H1 (cell line): ENCODE data around the gene THOP1. TPM values are rescaled to one million over a fixed set of nuclear protein-coding genes. Genes with fewer than 3 reads are reported as not detected.

Experiments
- CTCF ChIA-PET: fragments of 300-600 bp; sonication (Branson Sonifier 250); formaldehyde crosslinking; loops from one replicate; lab custom pipeline; 2021; ENCODE audit not compliant: partially characterized antibody; lab: Charles Lee
- POLR2A ChIA-PET: fragments of 300-600 bp; sonication (Branson Sonifier 250); formaldehyde crosslinking; loops from one replicate; lab custom pipeline; 2021; ENCODE audit warnings: inconsistent platforms; ENCODE audit not compliant: partially characterized antibody; lab: Charles Lee
- DNase-seq, 2 experiments: peaks; one replicate each; pipeline versions ENCODE4 v3.0.0 to v3.0.0-alpha.2; 2010 to 2022; ENCODE audit warnings: low spot score in 2 of 2, low read depth in 1 of 2, mixed read lengths in 1 of 2
- FAIRE-seq: peaks from 2 replicates; lab custom pipeline; 2011; peaks lifted over from hg19 to GRCh38; lab: Jason Lieb, UNC
- H2AFZ ChIP-seq: 2 replicates; pipeline ENCODE4 v1.8.1; 2012; ENCODE audit warnings: low read length, inconsistent platforms
- H2AK5ac ChIP-seq: 2 replicates; pipeline ENCODE4 v1.6.1; 2013; ENCODE audit warnings: low read depth, low read length
- H2BK120ac ChIP-seq: replicated peaks from 2 replicates; pipeline ENCODE3; 2013; ENCODE audit warnings: low read depth, low read length, inconsistent platforms
- H2BK12ac ChIP-seq: 2 replicates; pipeline ENCODE4 v1.6.1; 2013; ENCODE audit warnings: low read depth, low read length
- H2BK15ac ChIP-seq: 2 replicates; pipeline ENCODE4 v1.6.1; 2013; ENCODE audit warnings: low read length
- H2BK20ac ChIP-seq: 2 replicates; pipeline ENCODE4 v1.6.1; 2013; ENCODE audit warnings: low read length
- H2BK5ac ChIP-seq: 2 replicates; pipeline ENCODE4 v1.6.1; 2013; ENCODE audit warnings: low read depth, low read length
- H3K14ac ChIP-seq: 2 replicates; pipeline ENCODE4 v1.6.1; 2013; ENCODE audit warnings: inconsistent platforms; ENCODE audit not compliant: insufficient read length
- H3K18ac ChIP-seq: 2 replicates; pipeline ENCODE4 v1.6.1; 2013; ENCODE audit warnings: low read length; ENCODE audit errors: extremely low read depth
- H3K23ac ChIP-seq: 2 replicates; pipeline ENCODE4 v1.6.1; 2013; ENCODE audit warnings: inconsistent platforms; ENCODE audit not compliant: insufficient read length
- H3K23me2 ChIP-seq: 2 replicates; pipeline ENCODE4 v1.6.1; 2013; ENCODE audit warnings: low read depth, low read length
- H3K27ac ChIP-seq: 2 replicates; pipeline ENCODE4 v1.6.1; 2011; ENCODE audit warnings: low read depth, low read length, inconsistent platforms
- H3K27me3 ChIP-seq, 4 experiments: replicated peaks in 1 of 4; 1 replicate in 1 of 4; 2 replicates in 3 of 4; pipeline versions ENCODE4 v1.6.1 to v1.8.1; 2011 to 2013; ENCODE audit warnings: low read length in 3 of 4, mild to moderate bottlenecking in 3 of 4, inconsistent platforms in 2 of 4, mixed read lengths in 2 of 4, moderate library complexity in 1 of 4; ENCODE audit not compliant: control insufficient read depth in 3 of 4, insufficient read depth in 3 of 4; ENCODE audit errors: extremely low read depth in 1 of 4
- H3K36me3 ChIP-seq, 4 experiments: 2 replicates each; pipeline versions ENCODE4 v1.6.1 to v1.8.1; 2011 to 2013; ENCODE audit warnings: mild to moderate bottlenecking in 4 of 4, low read length in 3 of 4, moderate library complexity in 2 of 4, control low read depth in 1 of 4, inconsistent platforms in 1 of 4; ENCODE audit not compliant: insufficient read depth in 4 of 4, control insufficient read depth in 2 of 4
- H3K4ac ChIP-seq: replicated peaks from 2 replicates; pipeline ENCODE3; 2013; ENCODE audit warnings: low read length, low read depth, mixed read lengths, inconsistent platforms; ENCODE audit not compliant: insufficient read length
- H3K4me1 ChIP-seq, 4 experiments: replicated peaks in 1 of 4; 1 replicate in 1 of 4; 2 replicates in 3 of 4; pipeline versions ENCODE4 v1.6.1 to v1.8.1; 2011 to 2013; ENCODE audit warnings: low read length in 3 of 4, inconsistent platforms in 2 of 4, mixed read lengths in 1 of 4; ENCODE audit not compliant: insufficient read depth in 4 of 4, control insufficient read depth in 3 of 4
- H3K4me2 ChIP-seq, 2 experiments: 2 replicates each; pipeline versions ENCODE4 v1.6.1 to v1.8.1; 2011 to 2013; ENCODE audit warnings: low read depth in 2 of 2, low read length in 2 of 2, control low read depth in 1 of 2, inconsistent platforms in 1 of 2, mild to moderate bottlenecking in 1 of 2; ENCODE audit not compliant: insufficient read depth in 1 of 2
- H3K4me3 ChIP-seq, 4 experiments: fragments of 200-600, 300-600 bp in 1 of 4; sonication (generic), shearing (Covaris generic), sonication (Bioruptor Twin) in 1 of 4; 2 replicates each; pipeline versions ENCODE4 v1.5.1 to v1.8.1; 2011 to 2016; ENCODE audit warnings: low read length in 4 of 4, low read depth in 3 of 4, control low read depth in 2 of 4, inconsistent platforms in 2 of 4, mild to moderate bottlenecking in 2 of 4, mixed read lengths in 1 of 4, moderate library complexity in 1 of 4; ENCODE audit not compliant: insufficient read depth in 2 of 4; ENCODE audit errors: extremely low read depth in 1 of 4
- H3K56ac ChIP-seq: replicated peaks from 2 replicates; pipeline ENCODE3; 2013; ENCODE audit warnings: low read depth, mild to moderate bottlenecking, mixed read lengths, low read length, inconsistent platforms; ENCODE audit not compliant: insufficient read length
- H3K79me1 ChIP-seq: 2 replicates; pipeline ENCODE4 v1.6.1; 2013; ENCODE audit warnings: low read depth, low read length, control low read depth
- H3K79me2 ChIP-seq, 2 experiments: 2 replicates each; pipeline versions ENCODE4 v1.6.1 to v1.8.1; 2012 to 2013; ENCODE audit warnings: low read length in 2 of 2, mild to moderate bottlenecking in 2 of 2, inconsistent platforms in 1 of 2; ENCODE audit not compliant: insufficient read depth in 2 of 2, control insufficient read depth in 1 of 2
- H3K9ac ChIP-seq, 4 experiments: replicated peaks in 1 of 4; 1 replicate in 1 of 4; 2 replicates in 3 of 4; pipeline versions ENCODE4 v1.6.1 to v1.8.1; 2011 to 2013; ENCODE audit warnings: low read depth in 3 of 4, low read length in 3 of 4, control low read depth in 2 of 4, mild to moderate bottlenecking in 2 of 4, moderate library complexity in 2 of 4, inconsistent platforms in 1 of 4; ENCODE audit errors: extremely low read depth in 1 of 4
- H3K9me3 ChIP-seq, 2 experiments: 2 replicates each; pipeline versions ENCODE4 v1.6.1 to v1.8.1; 2012 to 2013; ENCODE audit warnings: mild to moderate bottlenecking in 2 of 2, moderate library complexity in 2 of 2, control low read depth in 1 of 2, inconsistent platforms in 1 of 2, low read depth in 1 of 2, low read length in 1 of 2, mixed read lengths in 1 of 2; ENCODE audit not compliant: insufficient read depth in 2 of 2
- H4K20me1 ChIP-seq, 2 experiments: replicated peaks in 1 of 2; 2 replicates each; pipeline versions ENCODE3 to v1.8.1; 2011 to 2013; ENCODE audit warnings: inconsistent platforms in 2 of 2, low read length in 2 of 2, mild to moderate bottlenecking in 1 of 2; ENCODE audit not compliant: insufficient read depth in 2 of 2, control insufficient read depth in 1 of 2
- H4K5ac ChIP-seq: 2 replicates; pipeline ENCODE4 v1.6.1; 2013; ENCODE audit warnings: low read length, low read depth, mixed read lengths, inconsistent platforms; ENCODE audit not compliant: insufficient read length
- H4K8ac ChIP-seq: 2 replicates; pipeline ENCODE4 v1.8.0; 2013; ENCODE audit warnings: mild to moderate bottlenecking, moderate library complexity, low read length, inconsistent platforms; ENCODE audit not compliant: insufficient read depth; ENCODE audit errors: extremely low read depth
- H4K91ac ChIP-seq: replicated peaks from 2 replicates; pipeline ENCODE3; 2013; ENCODE audit warnings: low read length, mixed read lengths, inconsistent platforms; ENCODE audit not compliant: insufficient read length
- ATF2 ChIP-seq: IDR thresholded peaks from 2 replicates; pipeline ENCODE4 v1.6.1; 2012; ENCODE audit warnings: low read length, inconsistent platforms
- E2F6 ChIP-seq: IDR thresholded peaks from 2 replicates; pipeline ENCODE4 v1.6.1; 2012; ENCODE audit warnings: inconsistent platforms
- EGR1 ChIP-seq: IDR thresholded peaks from 2 replicates; pipeline ENCODE4 v1.6.1; 2011; ENCODE audit warnings: low read depth, low read length, borderline replicate concordance
- EZH2 ChIP-seq: fragments of 200-600 bp; sonication (generic); IDR thresholded peaks from 2 replicates; pipeline ENCODE4 v1.7.1; 2012; ENCODE audit warnings: low read depth, mild to moderate bottlenecking, moderate library complexity, low read length, inconsistent platforms; ENCODE audit not compliant: severe bottlenecking
- JUND ChIP-seq: IDR thresholded peaks from 2 replicates; pipeline ENCODE4 v1.6.1; 2011; ENCODE audit warnings: mild to moderate bottlenecking, improper control_type of control experiment, low read length
- RFX5 ChIP-seq: IDR thresholded peaks from 2 replicates; pipeline ENCODE4 v1.6.1; 2011; ENCODE audit warnings: low read depth, low read length, improper control_type of control experiment, borderline replicate concordance
- SP2 ChIP-seq: IDR thresholded peaks from 2 replicates; pipeline ENCODE4 v1.6.1; 2012; ENCODE audit warnings: mild to moderate bottlenecking, low read length, inconsistent platforms
- SP4 ChIP-seq: IDR thresholded peaks from 2 replicates; pipeline ENCODE4 v1.6.1; 2012; ENCODE audit warnings: low read length, inconsistent platforms
- TEAD4 ChIP-seq: IDR thresholded peaks from 2 replicates; pipeline ENCODE4 v1.6.1; 2012; ENCODE audit warnings: low read depth, low read length, inconsistent platforms, mixed read lengths
- ZNF274 ChIP-seq: IDR thresholded peaks from 2 replicates; pipeline ENCODE4 v1.7.0; 2012; ENCODE audit warnings: low read length, borderline replicate concordance; ENCODE audit errors: extremely low read depth
- WGBS, 2 experiments: shearing (Covaris generic) in 1 of 2; methylation state at CpG; one replicate each; pipeline versions ENCODE4 v1.1.6 to v1.1.7; 2013 to 2015; ENCODE audit warnings: low lambda C conversion rate in 2 of 2, mixed read lengths in 2 of 2, inconsistent platforms in 1 of 2, low coverage in 1 of 2, missing lambda C conversion rate in 1 of 2; ENCODE audit not compliant: insufficient replicate concordance in 2 of 2, insufficient coverage in 1 of 2, insufficient read length in 1 of 2; ENCODE audit errors: extremely low coverage in 1 of 2, missing lambda C conversion rate in 1 of 2; 5-methylcytosine and 5-hydroxymethylcytosine counted together
- polyA plus RNA-seq, 7 experiments: library from polyadenylated mRNA; depleted of rRNA in 3 of 7; stranded (reverse) in 5 of 7; unstranded in 2 of 7; fragments of >200 nt in 5 of 7; fragments of 200-250 nt in 2 of 7; gene quantifications; 1 replicate in 5 of 7; 2 replicates in 1 of 7; 4 replicates in 1 of 7; pipeline versions ENCODE4 v1.2.1 to v1.2.3, GENCODE V29; 2011 to 2013; ENCODE audit warnings: missing spikeins in 2 of 7, mixed read lengths in 2 of 7
- total RNA-seq: library from RNA; stranded (reverse); fragmentation: NEBNext Ultra II Directional; extraction: Animal tissue kit (Norgen Biotek cat#: 25700); gene quantifications from 2 replicates; pipeline ENCODE4 v1.2.1, GENCODE V29; 2021

The THOP1 gene
- total and polyA plus RNA-seq, 2 of the 8 experiments (the other 6 are each of a cell fraction or from before 2014, with no cell fraction given) = 136 to 159 TPM

- Histone ChIP-seq H3K23ac (no peak overlapping the region), H4K91ac (no peak overlapping the region), H3K79me1 (peaks cover 16% of the 10 kb centered on the region)
- TF ChIP-seq ATF2 = no peak
- no peak for TF ChIP-seq RFX5
- no peak for TF ChIP-seq E2F6
- TF ChIP-seq EZH2 = no peak
- TF ChIP-seq ZNF274 = no peak
- no peak for TF ChIP-seq SP2
- TF ChIP-seq EGR1 = no peak
- TF ChIP-seq JUND = no peak
- no peak for TF ChIP-seq TEAD4
- TF ChIP-seq SP4 = no peak
Observed at GRCh38 chr19:2777952-2778683, 7.2 kb upstream of the THOP1 start.

More at GRCh38 chr19:2777952-2778683, 7.2 kb upstream of the THOP1 start:
- peaks cover 0 to 4% (median 2%) of the 10 kb centered on the region in 4 experiments; a peak in 3 of 7 replicates for H3K4me1 ChIP-seq
- H3K4me2 ChIP-seq = no peak overlapping the region
- no peak overlapping the region for H3K9ac ChIP-seq
- H2AK5ac ChIP-seq = no peak overlapping the region
- H3K27me3 ChIP-seq = no peaks in the 10 kb centered on the region
- 88% methylated on average over 12 of the region's 19 CpGs; no CpG with 5 or more reads in 1 of the 2 experiments for WGBS, 2 experiments
- no peak overlapping the region for H2AFZ ChIP-seq
- H2BK120ac ChIP-seq = no peak overlapping the region
- FAIRE-seq = no peak
- no peak overlapping the region for H2BK20ac ChIP-seq
- H2BK5ac ChIP-seq = no peak overlapping the region
- ChIA-PET POLR2A (interaction anchor here (0.7 to 1.4 kb wide), 3 partner anchors 22 to 38 kb away, joined by 3 read pairs; no protein-coding TSS in a partner anchor), CTCF (interaction anchor here (1.6 to 4.4 kb wide), 3 partner anchors 9 to 29 kb away, joined by 5 to 16 read pairs (median 6); no protein-coding TSS in a partner anchor)
- no peak overlapping the region for H4K8ac ChIP-seq
- no peak overlapping the region for H3K4ac ChIP-seq
- no peak overlapping the region for H2BK15ac ChIP-seq
- no peaks in the 10 kb centered on the region for H3K36me3 ChIP-seq
- peaks cover 4% of the 10 kb centered on the region for H3K23me2 ChIP-seq
- no peak overlapping the region for H3K14ac ChIP-seq
- H3K79me2 ChIP-seq = peaks cover 83 to 93% of the 10 kb centered on the region in 2 experiments
- H3K9me3 ChIP-seq = no peaks in the 10 kb centered on the region
- no peak for DNase-seq
- H3K27ac ChIP-seq = no peak overlapping the region
- H3K4me3 ChIP-seq = no peak overlapping the region
- no peak overlapping the region for H2BK12ac ChIP-seq
- no peak overlapping the region for H4K5ac ChIP-seq
- peaks cover 21 to 53% of the 10 kb centered on the region in 2 experiments for H4K20me1 ChIP-seq
- H3K18ac ChIP-seq = no peak overlapping the region
- H3K56ac ChIP-seq = no peak overlapping the region
